Lower lobe of right lung (tissue), 2 donors: ENCODE results near the gene PMAIP1. TPM values are rescaled to one million over a fixed set of nuclear protein-coding genes. Genes with fewer than 3 reads are reported as not detected.

Experiments
- ATAC-seq, 2 donors: fragments of 200-7000 bp; cut with Tn5 transposase; one replicate each; pipeline ENCODE4 v1.9.1; 2020 to 2022; ENCODE audit warnings: mild to moderate bottlenecking in 2 of 2, moderate library complexity in 2 of 2
- DNase-seq: peaks from one replicate; pipeline ENCODE4 v3.0.0-alpha.2; 2020
- H3K27ac ChIP-seq: fragments of 200-600 bp; one replicate; pipeline ENCODE4 v1.8.0; 2022
- H3K27me3 ChIP-seq: fragments of 200-600 bp; one replicate; pipeline ENCODE4 v1.8.0; 2022; ENCODE audit warnings: low read depth
- H3K36me3 ChIP-seq: fragments of 200-600 bp; one replicate; pipeline ENCODE4 v1.8.0; 2022; ENCODE audit warnings: mild to moderate bottlenecking
- H3K4me1 ChIP-seq: fragments of 200-600 bp; one replicate; pipeline ENCODE4 v1.8.0; 2022
- H3K4me3 ChIP-seq: fragments of 200-600 bp; one replicate; pipeline ENCODE4 v1.8.0; 2022; ENCODE audit warnings: mild to moderate bottlenecking
- H3K9me3 ChIP-seq: fragments of 200-600 bp; one replicate; pipeline ENCODE4 v1.8.0; 2022
- intact Hi-C: fragments of 100-400 bp; cut with DNase I; formaldehyde crosslinking; loops from one replicate; pipeline ENCODE4 v1.11.0; 2022
- total RNA-seq: library from RNA; stranded (reverse); fragmentation: NEBNext Ultra II Directional; extraction: Animal tissue kit (Norgen Biotek cat#: 25700); gene quantifications from one replicate; pipeline ENCODE4 v1.2.1, GENCODE V29; 2021
- TF ChIP-seq, protein P1 (sequence below): fragments of 200-600 bp; IDR thresholded peaks from one replicate; pipeline ENCODE4 v1.8.0; 2022; ENCODE audit warnings: antibody characterized with exemption, mild to moderate bottlenecking
- donor health status: DM: no; HTN: yes; CAD: no; lungs with severe emphysema.

The PMAIP1 gene
- total RNA-seq, 1 donor from 2014 or later = 1.6 TPM

DNA sequence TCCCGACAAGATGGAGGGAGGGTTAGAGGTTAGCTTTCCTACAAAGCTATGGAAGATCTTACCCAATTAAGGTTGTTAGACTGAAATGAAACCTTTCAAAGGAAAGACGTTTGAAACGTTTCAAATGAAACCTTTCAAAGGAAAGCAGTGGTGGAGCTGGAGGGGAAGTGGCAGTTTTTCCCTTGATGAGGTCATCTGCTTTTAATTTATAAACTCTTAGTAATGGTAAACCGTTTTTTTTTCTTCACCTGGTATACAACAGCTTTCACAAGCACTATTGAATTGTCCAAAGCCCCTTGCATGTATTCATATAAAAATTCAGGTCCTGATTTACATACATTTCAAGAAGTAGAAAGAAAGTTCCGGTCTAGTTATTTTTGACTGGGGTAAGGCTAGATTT lies 7.4 kb downstream of the PMAIP1 start:
- TF ChIP-seq, protein P1, sequence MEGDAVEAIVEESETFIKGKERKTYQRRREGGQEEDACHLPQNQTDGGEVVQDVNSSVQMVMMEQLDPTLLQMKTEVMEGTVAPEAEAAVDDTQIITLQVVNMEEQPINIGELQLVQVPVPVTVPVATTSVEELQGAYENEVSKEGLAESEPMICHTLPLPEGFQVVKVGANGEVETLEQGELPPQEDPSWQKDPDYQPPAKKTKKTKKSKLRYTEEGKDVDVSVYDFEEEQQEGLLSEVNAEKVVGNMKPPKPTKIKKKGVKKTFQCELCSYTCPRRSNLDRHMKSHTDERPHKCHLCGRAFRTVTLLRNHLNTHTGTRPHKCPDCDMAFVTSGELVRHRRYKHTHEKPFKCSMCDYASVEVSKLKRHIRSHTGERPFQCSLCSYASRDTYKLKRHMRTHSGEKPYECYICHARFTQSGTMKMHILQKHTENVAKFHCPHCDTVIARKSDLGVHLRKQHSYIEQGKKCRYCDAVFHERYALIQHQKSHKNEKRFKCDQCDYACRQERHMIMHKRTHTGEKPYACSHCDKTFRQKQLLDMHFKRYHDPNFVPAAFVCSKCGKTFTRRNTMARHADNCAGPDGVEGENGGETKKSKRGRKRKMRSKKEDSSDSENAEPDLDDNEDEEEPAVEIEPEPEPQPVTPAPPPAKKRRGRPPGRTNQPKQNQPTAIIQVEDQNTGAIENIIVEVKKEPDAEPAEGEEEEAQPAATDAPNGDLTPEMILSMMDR = no peak
- peaks cover 13% of the 10 kb centered on the region for H3K4me1 ChIP-seq
- no peak overlapping the region for H3K27ac ChIP-seq
- ATAC-seq (no peak), DNase-seq (no peak)
- no peak overlapping the region for H3K4me3 ChIP-seq
- intact Hi-C loops = no loop called here
- H3K9me3 ChIP-seq = no peaks in the 10 kb centered on the region
- H3K36me3 ChIP-seq = no peaks in the 10 kb centered on the region
- peaks cover 14% of the 10 kb centered on the region for H3K27me3 ChIP-seq

DNA sequence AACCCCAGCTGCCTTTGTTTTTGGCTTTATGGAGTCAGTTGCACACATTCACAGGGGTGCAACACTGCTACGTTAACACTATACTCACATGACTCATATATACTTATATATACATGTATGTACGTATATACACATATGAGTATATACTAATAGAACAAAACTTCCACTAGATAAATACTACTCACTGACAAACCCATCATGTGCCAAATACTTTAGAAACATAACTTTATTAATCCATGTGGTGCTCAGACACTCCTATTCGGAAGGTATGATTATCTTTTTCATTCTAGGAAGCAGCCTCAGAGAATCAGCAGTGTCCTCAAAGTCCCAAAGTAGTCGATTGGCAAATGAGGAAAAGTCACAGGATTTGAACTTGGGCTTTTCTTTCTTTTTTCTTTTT lies 7.9 kb downstream of the PMAIP1 start:
- intact Hi-C loops = no loop called here
- no peak for ATAC-seq
- no peak for DNase-seq
- Histone ChIP-seq H3K27ac (no peak overlapping the region), H3K4me1 (peaks cover 13% of the 10 kb centered on the region), H3K9me3 (no peaks in the 10 kb centered on the region), H3K36me3 (no peaks in the 10 kb centered on the region), H3K27me3 (peaks cover 14% of the 10 kb centered on the region), H3K4me3 (no peak overlapping the region)
- TF ChIP-seq, protein P1 = no peak

DNA sequence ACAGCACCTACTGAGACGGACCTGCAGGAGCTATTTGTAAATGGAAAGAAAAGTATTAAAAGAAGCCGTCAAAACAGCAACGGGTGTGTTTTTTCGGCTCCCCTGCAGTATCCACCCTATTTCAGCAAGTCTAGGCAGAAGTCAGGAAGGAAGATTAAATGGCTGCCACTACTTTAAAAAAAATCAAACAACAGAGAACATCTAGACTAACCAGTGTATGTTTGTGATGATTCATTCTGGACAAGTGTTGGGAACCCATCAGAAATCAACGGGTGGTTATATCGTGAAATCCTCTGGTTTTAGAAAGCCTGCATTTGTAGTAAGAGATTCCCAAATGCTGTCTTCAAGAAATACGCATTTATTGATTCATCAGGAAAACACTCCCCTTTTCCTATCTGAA lies 9.0 kb downstream of the PMAIP1 start:
- H3K4me1 ChIP-seq = peaks cover 13% of the 10 kb centered on the region
- no peaks in the 10 kb centered on the region for H3K9me3 ChIP-seq
- ATAC-seq = no peak
- TF ChIP-seq, protein P1 = no peak
- no peak overlapping the region for H3K4me3 ChIP-seq
- peaks cover 14% of the 10 kb centered on the region for H3K27me3 ChIP-seq
- DNase-seq = no peak
- H3K27ac ChIP-seq = no peak overlapping the region
- H3K36me3 ChIP-seq = no peaks in the 10 kb centered on the region
- intact Hi-C loops = no loop called here

DNA sequence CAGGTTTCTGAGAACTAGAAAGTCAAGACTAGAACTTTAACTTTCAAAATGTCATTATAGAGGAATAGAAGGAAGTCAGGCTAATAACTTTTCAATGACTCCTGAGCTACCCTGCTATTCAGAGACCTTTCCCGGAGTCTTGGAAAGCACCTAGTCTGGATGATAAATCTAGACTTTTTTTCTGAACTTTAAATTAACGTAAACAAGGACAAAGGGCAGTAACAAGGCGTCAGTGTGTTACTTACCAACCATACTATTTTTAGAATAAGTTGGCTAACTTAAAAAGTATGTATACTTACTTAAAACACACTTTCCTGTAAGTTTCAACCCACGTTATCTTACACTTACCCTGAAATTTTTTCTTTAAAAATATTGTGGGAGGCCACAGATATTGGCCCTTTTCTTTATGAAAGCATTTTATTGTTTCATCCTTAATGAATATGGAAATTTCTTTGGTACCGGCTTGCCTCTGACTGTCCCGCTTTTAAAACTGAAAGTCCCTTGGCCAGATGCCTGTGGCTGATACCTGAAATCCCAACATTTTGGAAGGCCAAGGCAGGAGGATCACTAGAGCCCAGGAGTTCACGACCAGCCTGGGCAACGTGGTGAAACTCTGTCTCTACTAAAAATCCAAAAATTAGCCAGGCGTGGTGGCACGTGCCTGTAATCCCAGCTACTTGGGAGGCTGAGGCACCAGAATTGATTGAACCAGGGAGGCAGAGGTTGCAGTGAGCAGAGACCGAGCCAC lies 9.7 kb downstream of the PMAIP1 start:
- TF ChIP-seq, protein P1 = no peak
- Histone ChIP-seq H3K9me3 (no peaks in the 10 kb centered on the region), H3K27ac (no peak overlapping the region), H3K27me3 (peaks cover 14% of the 10 kb centered on the region), H3K4me3 (no peak overlapping the region), H3K36me3 (no peaks in the 10 kb centered on the region), H3K4me1 (peaks cover 8% of the 10 kb centered on the region)
- DNase-seq = no peak
- intact Hi-C loops = no loop called here
- ATAC-seq = no peak

DNA sequence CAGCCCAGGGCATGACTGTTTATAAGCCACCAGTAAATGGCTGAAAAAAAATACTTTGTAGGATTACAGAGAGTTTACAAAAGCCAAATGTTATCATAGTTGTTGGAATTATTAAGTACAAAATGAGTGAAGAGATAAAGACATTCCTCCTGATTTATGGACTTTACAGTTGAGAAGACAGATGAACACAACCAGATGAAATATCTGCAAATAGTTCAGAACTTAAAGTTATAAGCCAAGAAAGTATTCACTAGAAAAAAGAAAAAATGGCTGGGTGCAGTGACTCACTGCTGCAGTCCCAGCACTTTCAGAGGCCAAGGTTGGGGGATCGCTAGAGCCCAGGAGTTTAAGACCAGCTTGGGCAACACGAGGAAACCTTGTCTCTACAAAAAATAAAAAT lies 11.2 kb downstream of the PMAIP1 start:
- no peaks in the 10 kb centered on the region for H3K36me3 ChIP-seq
- H3K27ac ChIP-seq = no peak overlapping the region
- H3K4me1 ChIP-seq = no peaks in the 10 kb centered on the region
- TF ChIP-seq, protein P1 = no peak
- no peaks in the 10 kb centered on the region for H3K9me3 ChIP-seq
- H3K27me3 ChIP-seq = peaks cover 14% of the 10 kb centered on the region
- DNase-seq (no peak), ATAC-seq (no peak)
- no peak overlapping the region for H3K4me3 ChIP-seq
- intact Hi-C loops = no loop called here
